ENCODE results near the gene HDAC9. TPM values are rescaled to one million over a fixed set of nuclear protein-coding genes. Genes with fewer than 3 reads are reported as not detected.

HDAC9 gene
- total RNA-seq, 1 experiment from 2014 or later, result 11.3 TPM

- no peak overlapping the region for H3K4me3 Mint-ChIP-seq (ENCODE audit: unreplicated experiment)
- no peak for TF ChIP-seq CTCF (IDR thresholded peaks at IDR 0.05; ENCODE audit: unreplicated experiment)
- peaks cover 8% of the 10 kb centered on the region for H3K9me3 Mint-ChIP-seq (ENCODE audit: unreplicated experiment)
- no peaks in the 10 kb centered on the region for H3K36me3 Mint-ChIP-seq (ENCODE audit: insufficient read depth, unreplicated experiment)
- no peak overlapping the region for H3K27ac Mint-ChIP-seq (ENCODE audit: low read depth, unreplicated experiment)
- intact Hi-C loops (cut with micrococcal nuclease), result no loop called here
- DNase-seq (ENCODE audit: unreplicated experiment), result no peak
- BruUV-seq (replicated peaks), result no TSS peak
- CTCF ChIA-PET, result interaction anchor here (3.5 kb wide), 1 partner anchor 12 kb away, joined by 22 read pairs; no protein-coding TSS in a partner anchor
- POLR2A ChIA-PET, result no interaction called here
- H3K4me1 Mint-ChIP-seq (ENCODE audit: insufficient read depth, unreplicated experiment), result no peaks in the 10 kb centered on the region
- H3K27me3 Mint-ChIP-seq (ENCODE audit: insufficient read depth, unreplicated experiment), result no peaks in the 10 kb centered on the region
These were observed 158.0 kb downstream of the HDAC9 start for GRCh38 chr7:18653381-18654155.

GRCh38 chr7:18654709-18655108 is 159.2 kb downstream of the HDAC9 start:
- Mint-ChIP-seq H3K27ac (ENCODE audit: low read depth, unreplicated experiment) (no peak overlapping the region), H3K4me3 (ENCODE audit: unreplicated experiment) (no peak overlapping the region), H3K36me3 (ENCODE audit: insufficient read depth, unreplicated experiment) (no peaks in the 10 kb centered on the region), H3K27me3 (ENCODE audit: insufficient read depth, unreplicated experiment) (no peaks in the 10 kb centered on the region), H3K9me3 (ENCODE audit: unreplicated experiment) (peaks cover 8% of the 10 kb centered on the region), H3K4me1 (ENCODE audit: insufficient read depth, unreplicated experiment) (no peaks in the 10 kb centered on the region)
- CTCF ChIA-PET, result interaction anchor here (1.5 to 3.5 kb wide), 2 partner anchors 11 to 29 kb away, joined by 3 to 22 read pairs; no protein-coding TSS in a partner anchor
- TF ChIP-seq CTCF (IDR thresholded peaks at IDR 0.05; ENCODE audit: unreplicated experiment), result no peak
- intact Hi-C loops (cut with micrococcal nuclease), result no loop called here
- BruUV-seq (replicated peaks), result no TSS peak
- DNase-seq (ENCODE audit: unreplicated experiment), result no peak
- POLR2A ChIA-PET, result interaction anchor here (0.7 kb wide), 1 partner anchor 145 kb away, joined by 3 read pairs; no protein-coding TSS in a partner anchor

GRCh38 chr7:18655506-18655905 is 160.0 kb downstream of the HDAC9 start:
- Mint-ChIP-seq H3K4me3 (ENCODE audit: unreplicated experiment) (no peak overlapping the region), H3K27me3 (ENCODE audit: insufficient read depth, unreplicated experiment) (no peaks in the 10 kb centered on the region), H3K27ac (ENCODE audit: low read depth, unreplicated experiment) (no peak overlapping the region), H3K9me3 (ENCODE audit: unreplicated experiment) (peaks cover 8% of the 10 kb centered on the region), H3K4me1 (ENCODE audit: insufficient read depth, unreplicated experiment) (no peaks in the 10 kb centered on the region), H3K36me3 (ENCODE audit: insufficient read depth, unreplicated experiment) (no peaks in the 10 kb centered on the region)
- BruUV-seq (replicated peaks), result no TSS peak
- ChIA-PET POLR2A (interaction anchor here (0.7 kb wide), 1 partner anchor 146 kb away, joined by 3 read pairs; no protein-coding TSS in a partner anchor), CTCF (interaction anchor here (1.5 to 3.5 kb wide), 2 partner anchors 10 to 28 kb away, joined by 3 to 22 read pairs; no protein-coding TSS in a partner anchor)
- intact Hi-C loops (cut with micrococcal nuclease), result no loop called here
- no peak for DNase-seq (ENCODE audit: unreplicated experiment)
- no peak for TF ChIP-seq CTCF (IDR thresholded peaks at IDR 0.05; ENCODE audit: unreplicated experiment)

GRCh38 chr7:18655912-18656311 is 160.4 kb downstream of the HDAC9 start:
- H3K27me3 Mint-ChIP-seq (ENCODE audit: insufficient read depth, unreplicated experiment), result no peaks in the 10 kb centered on the region
- no peak overlapping the region for H3K27ac Mint-ChIP-seq (ENCODE audit: low read depth, unreplicated experiment)
- no peak overlapping the region for H3K4me3 Mint-ChIP-seq (ENCODE audit: unreplicated experiment)
- BruUV-seq (replicated peaks), result no TSS peak
- peaks cover 8% of the 10 kb centered on the region for H3K9me3 Mint-ChIP-seq (ENCODE audit: unreplicated experiment)
- H3K4me1 Mint-ChIP-seq (ENCODE audit: insufficient read depth, unreplicated experiment), result no peaks in the 10 kb centered on the region
- TF ChIP-seq CTCF (IDR thresholded peaks at IDR 0.05; ENCODE audit: unreplicated experiment), result no peak
- POLR2A ChIA-PET, result interaction anchor here (0.5 kb wide), 1 partner anchor 13 kb away, joined by 3 read pairs; no protein-coding TSS in a partner anchor
- H3K36me3 Mint-ChIP-seq (ENCODE audit: insufficient read depth, unreplicated experiment), result no peaks in the 10 kb centered on the region
- no peak for DNase-seq (ENCODE audit: unreplicated experiment)
- CTCF ChIA-PET, result interaction anchor here (1.4 to 3.5 kb wide), 3 partner anchors 10 to 65 kb away, joined by 3 to 22 read pairs (median 5); no protein-coding TSS in a partner anchor
- intact Hi-C loops (cut with micrococcal nuclease), result no loop called here

All from MCF 10A (cell line).